Stimulated activated naive CD4-positive, alpha-beta T cell (primary cell): Measurements from ENCODE around the gene GNAS.
A peak's percentile ranks its signal among the peaks of the same experiment; 100 is the strongest.
"Not testable (repeated sequence)": the region's sequence is repeated elsewhere in the genome, so short reads cannot be mapped to it uniquely, and the experiment has no call there.

Experiments
- DNase-seq, 6 experiments: peaks; one replicate each; lab custom pipeline; 2025; lab: John Stamatoyannopoulos, UW

The GNAS gene

DNA sequence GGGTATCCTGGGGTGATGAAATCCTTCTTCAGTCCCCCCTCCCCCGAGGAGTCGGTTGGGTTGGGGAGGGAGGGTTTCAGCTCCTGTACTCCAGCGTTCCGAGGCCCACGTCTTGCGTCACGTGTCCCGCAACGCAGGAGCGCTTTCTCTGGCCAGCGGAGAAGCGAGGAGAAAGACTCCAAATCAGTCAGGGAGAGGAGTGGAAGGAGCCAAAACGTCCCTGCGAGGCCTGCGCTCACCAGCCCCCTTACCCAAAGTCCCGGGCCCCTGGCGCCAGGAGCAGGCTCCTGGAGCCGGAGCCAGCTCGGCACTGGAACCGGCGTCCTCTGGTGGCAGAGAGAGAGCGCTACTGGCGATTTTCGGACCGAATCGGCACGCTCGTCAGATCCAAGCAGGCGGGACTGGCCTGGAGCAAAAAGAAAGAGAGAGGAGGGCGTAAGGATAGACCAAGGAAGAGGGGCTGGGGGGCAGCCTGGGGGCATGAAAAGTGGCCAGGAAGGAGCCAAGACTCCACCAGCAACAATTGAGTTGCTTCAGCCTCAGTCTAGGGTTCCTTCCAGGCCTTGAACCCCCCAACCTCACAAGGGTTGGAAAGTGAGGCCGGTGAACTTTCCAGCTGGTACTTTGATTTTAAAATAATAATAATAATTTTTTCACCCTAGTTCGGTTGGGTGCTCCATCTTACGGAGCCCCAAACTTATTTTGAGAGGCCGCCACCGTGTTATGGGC lies at the start of gene GNAS:
Gene GNAS (plus strand): TSS at position 174 of the 729 bp plus-strand sequence.
- peak; percentile 12 to 43 (median 32) for DNase-seq

DNA sequence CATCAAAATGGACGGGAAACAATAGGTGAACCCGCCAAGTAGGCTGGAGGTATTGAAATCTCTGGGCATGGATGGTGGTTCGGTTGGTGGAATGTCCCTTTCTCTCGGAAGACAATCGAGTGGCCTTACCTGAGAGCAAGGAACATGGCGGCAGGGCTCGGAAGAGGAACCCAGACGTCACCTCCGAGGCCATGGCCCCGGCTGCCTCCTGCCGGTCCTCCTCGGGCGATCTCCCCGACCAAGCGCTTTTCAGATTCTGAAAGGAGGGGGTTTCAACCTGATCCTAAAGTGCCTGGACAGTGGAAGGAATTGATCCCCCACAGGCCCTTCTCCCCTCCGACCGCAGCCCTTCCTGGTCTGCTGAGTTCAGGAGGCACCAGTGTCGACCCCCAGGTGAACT lies 49.0 kb upstream of the GNAS start:
- no peak for DNase-seq

DNA sequence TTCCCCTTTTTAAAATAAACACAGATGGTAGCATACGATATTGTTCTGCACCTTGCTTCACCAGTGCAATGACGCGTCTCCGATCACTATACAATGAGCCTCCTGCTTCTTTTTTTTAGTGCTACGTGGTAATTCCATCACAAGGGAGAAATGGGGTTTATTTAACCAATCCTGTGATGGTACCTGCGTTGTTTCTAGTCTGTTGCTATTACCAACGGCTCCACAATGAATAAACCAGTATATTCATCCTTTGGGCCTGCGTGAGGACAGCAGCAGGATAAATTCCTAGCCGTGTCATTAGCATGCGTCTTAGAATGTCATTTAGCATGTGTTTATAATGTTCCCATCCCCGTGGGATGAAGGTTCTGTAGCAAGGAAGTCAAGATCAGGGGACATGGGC lies 44.7 kb upstream of the GNAS start:
- no peak for DNase-seq

DNA sequence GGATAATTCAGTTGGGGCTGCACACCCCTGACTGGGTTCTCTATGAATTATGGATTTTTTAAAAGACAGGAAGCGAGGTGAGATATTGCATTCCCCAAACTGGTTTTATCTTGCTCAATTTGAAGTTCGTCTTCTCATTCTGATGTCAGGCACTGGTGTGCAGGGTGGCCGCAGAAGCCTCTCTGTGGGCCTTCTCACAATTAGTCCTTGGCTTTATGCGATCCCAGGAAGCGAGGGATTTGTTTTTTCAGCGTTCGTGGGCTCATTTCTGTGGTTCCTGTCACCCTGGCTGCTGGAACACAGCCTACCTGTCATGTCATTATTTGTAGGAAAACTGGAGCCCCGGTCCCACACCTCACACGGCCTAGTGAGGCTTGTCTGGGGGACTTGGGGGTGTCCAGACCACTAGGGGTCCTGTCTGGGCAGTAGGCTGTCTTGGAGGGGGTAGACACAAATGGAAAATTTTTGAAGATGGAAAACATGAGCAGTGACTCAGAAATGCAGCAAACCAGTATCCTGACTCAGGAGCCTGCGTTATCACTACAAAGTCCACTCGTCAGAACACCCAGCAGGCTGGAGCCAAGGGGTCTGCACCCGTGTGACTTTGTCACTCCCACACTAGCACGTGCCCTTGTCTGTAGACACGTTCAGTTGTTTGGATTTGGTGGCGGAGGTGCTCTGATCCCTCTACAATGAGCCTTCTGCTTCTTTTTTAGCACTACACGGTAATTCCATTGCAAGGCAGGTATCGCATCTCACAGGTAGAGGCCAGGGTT lies 44.1 kb upstream of the GNAS start:
- DNase-seq = no peak

DNA sequence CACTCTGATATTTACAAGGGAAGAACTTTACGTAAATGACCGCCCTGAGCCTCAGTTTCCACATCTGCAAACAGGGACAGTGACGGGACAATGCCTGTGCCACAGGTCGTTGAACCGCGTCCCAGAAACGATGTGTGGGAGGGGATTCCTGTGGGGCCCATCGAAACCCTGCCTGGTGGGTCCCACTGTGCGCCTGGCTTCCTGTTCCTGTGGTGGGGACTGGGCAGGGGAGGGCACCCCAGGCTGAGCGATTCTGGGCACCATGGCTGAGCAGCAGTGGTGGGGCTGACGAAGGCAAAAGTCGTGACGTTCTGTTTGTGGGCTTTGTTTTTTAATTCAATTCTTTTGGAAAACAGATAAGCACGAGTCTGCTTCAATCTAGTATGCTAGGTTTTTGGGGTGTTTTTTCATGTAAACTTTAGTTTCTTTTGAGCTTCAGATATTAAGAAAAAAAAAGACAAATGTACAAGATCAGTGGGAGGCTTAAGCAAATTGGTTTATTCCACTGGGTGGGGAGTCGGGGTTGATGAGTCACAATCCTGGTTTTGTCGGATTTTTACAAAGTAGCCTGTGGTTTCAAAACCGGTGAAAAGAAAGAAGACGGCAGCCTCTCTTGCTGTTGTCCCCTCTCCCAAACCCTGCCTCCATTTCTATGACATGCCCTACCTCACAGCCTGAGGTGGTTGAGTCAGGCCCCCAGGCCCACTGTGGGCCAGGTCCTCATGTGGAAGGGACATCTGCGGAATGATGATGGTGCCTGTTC lies 42.2 kb upstream of the GNAS start:
- no peak for DNase-seq

DNA sequence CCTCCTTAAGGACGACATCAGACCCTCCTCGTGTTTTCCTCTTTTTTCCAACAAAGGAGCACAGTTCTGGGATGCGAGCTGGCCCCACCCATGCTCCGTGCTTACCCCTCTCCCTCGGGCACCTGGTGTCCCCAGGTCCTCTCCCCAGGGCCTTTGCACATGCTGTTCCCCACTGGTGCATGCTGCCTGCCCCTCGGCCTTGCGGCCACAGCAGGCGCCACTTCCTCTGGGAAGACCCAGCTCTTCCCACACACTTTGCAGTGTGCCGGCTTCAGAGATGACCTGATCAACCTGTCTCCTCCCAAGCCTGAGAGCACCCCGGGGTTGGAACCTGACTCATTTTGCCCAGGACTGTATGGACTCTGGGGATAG lies 41.7 kb upstream of the GNAS start:
- DNase-seq = no peak

DNA sequence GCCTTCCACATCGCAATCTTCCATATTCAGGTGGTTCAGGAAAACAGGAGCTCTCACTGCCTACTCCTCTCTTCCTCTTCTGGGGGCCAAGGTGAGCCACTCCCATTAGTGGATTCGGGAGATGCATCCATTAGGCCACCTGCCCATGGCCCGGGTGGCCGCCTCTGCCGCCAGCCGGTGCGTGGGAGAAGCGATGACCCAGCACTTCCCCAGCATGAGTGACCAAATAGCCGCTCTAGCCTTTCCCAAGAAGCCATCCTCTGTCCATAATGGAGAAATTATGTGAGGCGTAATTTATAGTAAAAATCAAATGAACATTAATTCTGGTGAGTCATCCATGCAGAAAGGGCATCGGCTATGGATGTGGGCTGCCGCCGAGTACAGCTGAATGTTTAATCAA lies 41.2 kb upstream of the GNAS start:
- DNase-seq = no peak

DNA sequence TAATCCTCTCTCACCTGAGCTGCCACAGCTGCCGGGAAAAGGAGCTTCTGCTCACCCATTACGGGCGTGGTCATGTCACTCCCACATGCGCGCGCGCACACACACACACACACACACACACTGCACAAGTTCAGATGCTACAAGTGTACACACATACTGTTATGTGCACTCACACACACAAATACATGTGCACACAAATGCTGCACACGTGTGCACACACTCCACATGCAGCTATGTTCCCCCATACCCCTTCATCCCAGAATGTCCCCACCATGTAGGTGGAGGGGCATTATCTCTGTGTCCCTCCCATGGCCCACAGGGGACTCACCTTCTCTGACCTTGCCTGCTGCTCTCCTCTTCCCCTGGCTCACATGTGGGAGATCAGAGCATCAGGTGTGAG lies 39.1 kb upstream of the GNAS start:
- DNase-seq = no peak

DNA sequence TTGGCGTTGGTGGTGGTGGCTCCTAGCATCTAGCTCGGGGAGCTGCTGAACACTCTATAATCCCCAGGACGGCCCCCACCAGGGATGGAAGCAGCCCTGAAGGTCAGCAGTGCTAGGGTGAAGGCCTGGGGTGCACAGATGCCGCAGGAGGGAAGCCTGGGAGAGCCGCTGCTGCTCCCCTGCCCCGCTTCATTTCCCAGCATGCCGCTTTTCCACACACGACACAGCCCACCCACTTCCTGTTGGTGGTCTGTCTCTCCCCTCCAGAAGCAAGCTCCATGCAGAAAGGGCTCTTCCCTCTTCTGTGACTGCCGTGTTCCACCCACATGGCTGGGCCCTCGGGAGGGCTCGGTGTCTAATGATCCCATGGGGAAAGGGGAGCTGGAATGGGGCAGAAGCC lies 37.1 kb upstream of the GNAS start:
- DNase-seq = no peak

DNA sequence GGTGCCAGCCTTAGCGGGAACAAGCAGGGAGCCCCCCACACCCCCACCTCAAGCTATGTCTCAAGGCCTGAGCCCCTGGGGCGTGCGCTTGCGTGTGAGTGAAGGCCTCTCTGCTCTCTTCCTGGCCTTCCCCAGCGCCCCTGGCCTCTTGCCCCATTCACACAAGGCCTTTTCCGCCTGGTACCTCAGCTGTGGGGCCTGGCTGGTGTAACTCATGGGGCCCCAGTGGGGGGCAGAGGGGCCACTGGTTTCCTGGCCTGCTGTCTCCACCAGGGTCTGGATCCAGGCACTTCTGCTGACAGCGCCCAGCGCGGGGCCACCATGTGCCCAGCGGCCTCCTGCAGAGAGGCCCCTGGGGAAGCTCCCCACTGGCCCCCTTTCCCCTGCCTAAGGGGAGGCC lies 36.5 kb upstream of the GNAS start:
- no peak for DNase-seq

DNA sequence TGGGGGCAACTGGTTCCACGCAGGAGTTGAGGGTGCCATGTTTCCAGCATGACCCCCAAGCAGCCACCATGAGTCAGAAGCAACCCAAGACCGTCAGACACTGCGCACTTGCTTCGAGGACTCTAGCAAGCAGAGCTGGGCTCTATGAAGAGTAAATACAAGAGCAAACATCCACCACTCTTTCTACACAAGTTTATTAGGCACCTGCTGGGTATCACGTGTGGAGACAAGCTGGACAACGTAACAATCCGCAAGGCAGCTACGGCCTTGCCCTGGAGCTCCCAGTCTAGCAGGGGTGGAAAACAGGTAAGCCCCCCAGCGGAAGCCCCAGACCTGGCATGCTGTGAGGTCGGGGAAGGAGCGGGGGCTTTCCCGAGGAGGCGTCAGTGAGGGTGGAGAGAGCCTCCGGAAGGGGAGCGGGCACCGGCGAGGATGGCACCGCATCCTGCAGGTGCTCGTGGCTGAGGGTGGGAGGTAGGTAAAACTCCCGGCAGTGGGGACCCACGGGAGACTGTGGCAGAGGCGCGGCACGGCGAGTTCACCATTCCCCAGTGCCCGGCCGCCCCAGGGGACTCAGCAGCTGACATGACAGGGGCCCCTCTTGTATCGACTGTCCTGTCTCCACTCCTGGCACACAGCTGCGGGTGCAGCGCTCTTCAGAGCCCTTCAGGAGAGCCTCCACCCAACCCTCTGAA lies 35.4 kb upstream of the GNAS start:
- no peak for DNase-seq

DNA sequence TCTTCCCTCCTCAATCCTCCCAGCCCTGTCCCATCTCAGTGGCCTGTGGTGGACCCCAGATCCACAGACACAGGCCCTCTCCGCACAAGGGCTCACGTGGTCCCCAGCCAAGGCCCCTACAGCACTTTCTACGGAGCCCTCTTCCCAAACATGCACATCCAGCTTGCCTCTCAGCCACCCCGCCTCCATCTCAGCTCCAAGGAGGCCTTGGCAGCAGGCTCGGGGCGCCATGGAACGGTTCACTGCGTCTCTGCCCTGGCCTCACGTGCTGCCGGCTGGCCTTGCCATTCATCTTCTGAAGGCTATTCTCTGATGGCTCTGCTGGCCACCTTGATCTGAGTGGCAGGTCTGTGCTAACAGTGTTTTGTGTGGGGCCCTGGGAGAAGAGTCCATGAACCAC lies 34.8 kb upstream of the GNAS start:
- DNase-seq = no peak

DNA sequence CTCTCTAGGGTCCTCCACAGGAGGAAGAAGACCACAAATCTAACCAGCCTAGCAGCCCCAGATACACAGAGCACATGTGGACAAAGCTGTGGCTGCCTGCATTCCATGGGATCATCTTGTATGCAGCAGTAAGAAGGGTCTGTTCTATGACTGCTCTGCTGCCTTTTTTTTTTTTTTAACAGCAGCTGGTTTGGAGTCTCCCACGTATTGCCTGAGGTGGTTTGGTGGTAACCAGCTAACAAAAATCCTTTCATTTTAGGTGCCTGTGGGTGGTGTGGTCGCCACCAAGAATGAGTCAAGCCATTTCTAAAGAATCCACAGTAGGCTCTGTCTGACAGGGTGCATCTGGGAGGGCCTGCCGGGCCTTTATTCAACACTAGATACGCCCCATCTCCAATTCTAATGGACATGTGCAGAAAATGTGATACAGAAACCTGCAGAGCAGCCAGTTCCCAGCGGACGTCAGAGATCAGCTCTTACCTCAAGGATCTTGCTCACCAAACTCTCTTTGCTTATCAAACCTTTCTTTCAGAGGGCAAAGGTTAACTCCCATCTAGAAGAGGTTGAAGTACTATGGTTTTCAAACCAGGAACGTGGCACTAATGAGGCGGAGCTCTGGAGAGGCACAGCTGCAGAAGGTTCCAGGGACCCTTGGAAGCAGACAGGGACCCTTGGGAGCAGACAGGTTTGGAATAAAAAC lies 33.8 kb upstream of the GNAS start:
- DNase-seq = no peak

DNA sequence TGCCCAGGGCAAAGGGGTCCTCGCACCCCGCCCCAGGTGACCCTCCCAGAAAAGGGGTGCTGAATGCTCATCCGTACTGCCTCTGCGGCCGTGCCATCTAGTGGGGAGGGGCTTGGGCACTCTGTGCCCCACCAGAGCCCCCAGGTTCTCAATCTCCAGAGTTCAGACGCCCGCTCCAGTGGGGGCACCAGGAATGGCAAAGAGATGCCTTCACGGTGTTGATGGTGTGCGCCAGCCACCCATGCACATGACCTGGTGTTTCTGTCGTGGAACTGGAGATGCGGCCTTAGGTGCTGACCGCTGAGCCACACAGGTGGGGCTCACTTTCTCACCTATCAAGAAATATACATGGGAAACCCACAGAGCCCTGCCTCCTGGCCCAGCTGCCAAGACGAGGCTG lies 32.6 kb upstream of the GNAS start:
- no peak for DNase-seq

DNA sequence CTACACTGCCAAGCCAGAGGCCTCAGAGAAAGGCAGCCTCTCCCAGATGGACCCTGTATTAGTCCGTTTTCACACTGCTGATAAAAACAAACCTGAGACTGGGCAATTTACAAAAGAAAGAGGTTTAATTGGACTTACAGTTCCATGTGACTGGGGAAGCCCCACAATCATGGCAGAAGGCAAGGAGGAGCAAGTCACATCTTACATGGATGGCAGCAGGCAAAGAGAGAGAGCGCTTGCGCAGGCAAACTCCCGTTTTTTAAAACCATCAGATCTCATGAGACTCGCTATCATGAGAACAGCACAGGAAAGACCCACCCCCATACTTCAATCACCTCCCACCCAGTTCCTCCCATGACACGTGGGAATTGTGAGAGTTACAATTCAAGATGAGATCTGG lies 32.0 kb upstream of the GNAS start:
- not testable (repeated sequence) for DNase-seq

DNA sequence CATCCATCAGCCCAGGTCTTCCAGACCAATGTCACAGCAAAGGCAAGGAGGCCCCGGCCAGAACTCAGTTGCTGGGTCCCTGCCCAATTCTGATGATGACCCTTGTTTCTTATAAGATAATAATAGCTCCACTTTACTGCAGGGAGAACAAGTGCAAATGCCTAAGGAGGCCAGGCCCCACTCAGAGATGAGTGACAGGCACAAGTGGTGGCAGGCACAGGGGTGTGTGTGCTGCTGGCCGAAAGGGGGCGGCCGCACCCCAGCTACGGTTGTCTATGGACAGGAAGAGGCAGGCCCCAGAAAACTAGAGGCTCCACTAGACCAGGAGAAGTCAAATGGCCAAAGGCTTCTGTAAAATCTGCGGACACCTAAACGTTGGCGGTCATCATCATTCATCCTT lies 30.4 kb upstream of the GNAS start:
- no peak for DNase-seq

DNA sequence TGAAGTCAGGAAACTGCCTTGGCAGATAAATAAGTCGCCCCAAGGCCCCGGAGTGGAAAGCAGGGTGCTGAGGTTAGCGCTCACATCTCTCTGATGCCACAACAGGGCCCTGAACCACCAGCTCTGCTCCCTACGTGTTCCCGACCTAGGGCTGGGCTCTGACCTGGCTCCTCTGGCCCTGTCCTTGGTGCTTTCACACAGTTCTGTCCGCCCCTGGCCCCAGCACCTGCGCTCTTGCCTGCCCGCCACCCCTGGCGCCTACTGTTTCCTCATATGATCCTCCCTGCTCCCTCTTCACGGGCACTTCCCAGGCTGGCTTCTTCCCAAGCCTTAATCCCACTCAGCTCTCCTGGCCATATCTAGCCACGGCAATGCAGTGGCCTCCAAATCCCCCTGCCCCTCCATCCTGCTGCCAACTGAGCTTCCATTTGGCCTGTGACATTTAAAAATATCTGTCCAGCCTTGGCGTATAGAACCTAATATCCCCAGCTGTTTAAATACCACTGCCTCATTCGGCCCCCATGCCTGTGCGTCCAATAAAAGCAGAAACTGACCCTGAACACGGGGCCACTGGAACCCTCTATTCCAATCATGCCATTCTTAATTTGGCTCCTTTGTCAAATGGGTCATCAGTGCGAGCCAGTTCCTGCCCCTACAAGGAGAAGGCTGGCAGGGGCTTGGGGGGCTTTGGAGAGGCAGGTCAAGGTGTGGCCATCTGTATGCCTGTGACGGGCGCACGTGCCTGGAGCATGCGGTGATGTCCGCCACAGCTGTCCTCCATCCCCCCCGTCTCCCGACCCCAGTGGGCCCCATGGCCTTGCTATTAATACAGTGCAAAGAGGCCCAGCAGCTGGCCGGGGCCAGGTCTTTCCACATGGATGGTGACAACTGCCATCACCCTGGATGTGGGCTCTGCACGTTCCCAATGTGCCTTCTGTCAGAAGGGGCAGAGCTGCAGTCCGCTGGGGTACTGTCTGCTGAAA lies 29.5 kb upstream of the GNAS start:
- DNase-seq = no peak

DNA sequence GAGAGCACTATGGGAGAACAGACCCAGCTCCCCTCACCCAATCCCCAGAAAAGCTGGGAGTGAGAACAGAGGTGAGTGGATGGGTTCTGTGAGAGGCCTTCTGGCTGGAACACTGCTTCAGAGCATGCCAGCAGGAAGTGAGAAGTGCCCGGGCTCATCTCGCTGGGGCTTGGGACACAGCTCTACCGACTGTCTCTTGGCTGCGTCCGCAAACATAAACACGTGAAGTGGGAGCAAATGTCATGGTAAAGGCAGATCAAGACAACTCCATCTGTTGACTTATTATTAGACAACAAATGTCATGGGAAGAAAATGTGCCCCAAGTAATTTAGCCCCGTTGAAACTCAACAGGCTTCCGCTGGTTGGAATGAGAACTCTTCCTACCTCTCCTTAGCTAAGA lies 27.7 kb upstream of the GNAS start:
- DNase-seq = no peak

DNA sequence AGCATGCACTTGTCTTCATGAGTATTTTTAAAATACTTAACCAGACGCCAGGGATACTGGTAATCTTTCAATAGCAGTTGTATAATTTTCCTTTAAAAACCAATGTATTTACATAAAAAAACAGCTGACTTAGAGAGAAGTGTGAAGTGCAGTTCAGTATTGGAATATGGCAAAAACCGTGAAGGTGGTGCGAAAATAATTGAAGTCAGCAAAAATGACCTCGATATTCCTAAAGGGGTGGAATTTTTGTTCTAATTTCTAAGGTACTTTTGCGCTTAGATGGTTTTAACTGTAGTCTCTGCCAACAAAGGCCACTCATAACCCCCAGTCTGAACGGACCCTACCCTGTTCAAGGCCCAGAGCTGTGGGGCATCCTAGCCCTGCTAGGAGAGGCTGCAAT lies 27.1 kb upstream of the GNAS start:
- DNase-seq = no peak

DNA sequence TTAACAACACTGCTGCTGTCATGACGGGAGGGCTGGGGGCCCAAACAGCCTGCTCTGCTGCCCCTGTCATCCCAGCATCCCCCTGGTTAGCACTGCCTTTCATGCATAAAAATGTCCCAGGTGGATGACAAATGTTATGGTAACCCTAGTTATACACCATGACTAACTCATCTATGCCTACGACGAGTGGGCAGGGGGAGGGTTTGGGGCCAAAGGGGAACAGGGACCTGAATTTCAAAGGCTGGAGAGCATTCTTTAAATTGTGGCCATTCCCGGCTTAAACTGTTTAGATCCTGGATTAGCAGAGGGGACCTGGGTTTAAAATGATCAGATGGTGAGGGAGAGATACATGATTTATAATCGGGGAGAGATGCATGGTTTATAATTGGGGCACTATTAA lies 26.2 kb upstream of the GNAS start:
- no peak for DNase-seq

DNA sequence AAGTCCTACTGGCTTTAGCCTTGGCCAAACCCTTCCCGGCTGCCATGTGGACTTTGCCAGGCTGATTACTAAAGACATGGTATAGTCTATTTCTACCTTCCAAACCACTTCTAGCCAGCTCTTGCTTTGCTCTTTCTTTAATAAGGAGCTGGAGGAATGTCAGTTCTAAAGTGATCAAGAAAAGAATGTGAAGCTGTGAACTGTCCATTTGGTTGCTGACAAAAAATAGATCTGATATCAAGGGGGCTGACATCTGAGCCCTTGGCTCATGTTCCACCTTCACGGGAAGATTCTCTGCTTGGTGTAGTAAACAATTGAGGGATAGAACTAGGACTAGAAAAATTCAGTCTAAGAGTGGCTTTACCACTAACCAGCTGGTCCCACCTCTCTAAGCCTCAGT lies 24.4 kb upstream of the GNAS start:
- no peak for DNase-seq
